ENCODE measurements around the gene RAB3GAP1. TPM values are rescaled to one million over a fixed set of nuclear protein-coding genes. Genes with fewer than 3 reads are reported as not detected.

Gene RAB3GAP1
- total RNA-seq, 1 donor from 2014 or later, result 67.4 TPM

Other genes with a start within 250 kb of the RAB3GAP1 start
- gene ACMSD, start 213.7 kb upstream of the RAB3GAP1 start, total RNA-seq, result 0.09 and 0.34 TPM in 2 replicates
- 32.6 and 35.1 TPM in 2 replicates for gene CCNT2, start 133.5 kb upstream of the RAB3GAP1 start, total RNA-seq
- not detected in 2 replicates for gene MAP3K19, start 4.8 kb upstream of the RAB3GAP1 start, total RNA-seq